Liver (tissue), 9 donors: ENCODE results near the gene HYOU1. TPM values are rescaled to one million over a fixed set of nuclear protein-coding genes. Genes with fewer than 3 reads are reported as not detected.

Experiments used
- DNase-seq: peaks from one replicate; pipeline ENCODE4 v3.0.0-alpha.2; 2017; ENCODE audit warnings: low spot score
- H3K27ac ChIP-seq, 2 donors: one replicate each; pipeline ENCODE4 v1.7.0; 2013; ENCODE audit warnings: inconsistent platforms in 2 of 2, low read length in 2 of 2, control low read depth in 1 of 2, low read depth in 1 of 2, mild to moderate bottlenecking in 1 of 2
- H3K27me3 ChIP-seq, 4 donors: one replicate each; pipeline versions ENCODE4 v1.6.1 to v1.7.0; 2013; ENCODE audit warnings: low read length in 3 of 4, inconsistent platforms in 1 of 4, mild to moderate bottlenecking in 1 of 4, moderate library complexity in 1 of 4; ENCODE audit not compliant: control insufficient read depth in 4 of 4, insufficient read depth in 4 of 4
- H3K36me3 ChIP-seq, 4 donors: one replicate each; pipeline versions ENCODE4 v1.6.1 to v1.7.0; 2013; ENCODE audit warnings: low read length in 3 of 4, mild to moderate bottlenecking in 3 of 4, low read depth in 1 of 4, moderate library complexity in 1 of 4; ENCODE audit not compliant: control insufficient read depth in 4 of 4, insufficient read depth in 3 of 4
- H3K4me1 ChIP-seq, 4 donors: one replicate each; pipeline versions ENCODE4 v1.6.1 to v1.7.0; 2013; ENCODE audit warnings: low read length in 3 of 4, mild to moderate bottlenecking in 3 of 4, moderate library complexity in 1 of 4; ENCODE audit not compliant: control insufficient read depth in 4 of 4, insufficient read depth in 4 of 4
- H3K4me3 ChIP-seq, 3 donors: one replicate each; pipeline versions ENCODE4 v1.6.1 to v1.7.0; 2013; ENCODE audit warnings: low read length in 3 of 3, control low read depth in 1 of 3, low read depth in 1 of 3, mild to moderate bottlenecking in 1 of 3
- H3K9ac ChIP-seq, 2 donors: one replicate each; pipeline ENCODE4 v1.7.0; 2013; ENCODE audit warnings: low read length in 2 of 2, mild to moderate bottlenecking in 2 of 2, moderate library complexity in 2 of 2, control low read depth in 1 of 2, low read depth in 1 of 2
- H3K9me3 ChIP-seq, 4 donors: one replicate each; pipeline versions ENCODE4 v1.6.1 to v1.7.0; 2013; ENCODE audit warnings: low read length in 3 of 4; ENCODE audit not compliant: control insufficient read depth in 4 of 4
- CTCF ChIP-seq: fragments of 150-350 bp; IDR thresholded peaks from 2 replicates; pipeline ENCODE4 v1.5.1; 2017; ENCODE audit warnings: improper control_type of control experiment, low read depth, low read length; ENCODE audit not compliant: missing input control
- FOXA1 ChIP-seq: IDR thresholded peaks from 2 replicates; pipeline ENCODE4 v1.6.1; 2016; ENCODE audit warnings: antibody characterized with exemption
- GABPA ChIP-seq, 2 donors: IDR thresholded peaks in 1 of 2; conservative IDR thresholded peaks in 1 of 2; 2 replicates each; pipeline ENCODE4 v1.6.1; 2016; ENCODE audit warnings: antibody characterized with exemption in 2 of 2, mild to moderate bottlenecking in 1 of 2, moderate library complexity in 1 of 2
- HNF4A ChIP-seq, 2 donors: conservative IDR thresholded peaks; 2 replicates each; pipeline ENCODE4 v1.6.1; 2016; ENCODE audit warnings: antibody characterized with exemption in 2 of 2, mild to moderate bottlenecking in 2 of 2
- HNF4G ChIP-seq: IDR thresholded peaks from 2 replicates; pipeline ENCODE4 v1.6.1; 2016; ENCODE audit warnings: antibody characterized with exemption
- JUND ChIP-seq, 2 donors: IDR thresholded peaks; 2 replicates each; pipeline ENCODE4 v1.6.1; 2016; ENCODE audit warnings: antibody characterized with exemption in 2 of 2
- RAD21 ChIP-seq, 2 donors: IDR thresholded peaks; 2 replicates each; pipeline ENCODE4 v1.6.1; 2016; ENCODE audit warnings: antibody characterized with exemption in 2 of 2, mild to moderate bottlenecking in 2 of 2
- RXRA ChIP-seq, 2 donors: IDR thresholded peaks; 2 replicates each; pipeline ENCODE4 v1.6.1; 2017 to 2018; ENCODE audit warnings: antibody characterized with exemption in 2 of 2, mild to moderate bottlenecking in 1 of 2
- SP1 ChIP-seq: IDR thresholded peaks from 2 replicates; pipeline ENCODE4 v1.6.1; 2018; ENCODE audit warnings: antibody characterized with exemption, mild to moderate bottlenecking
- YY1 ChIP-seq: IDR thresholded peaks from 2 replicates; pipeline ENCODE4 v1.6.1; 2016; ENCODE audit warnings: antibody characterized with exemption, mild to moderate bottlenecking
- ZBTB33 ChIP-seq: IDR thresholded peaks from 2 replicates; pipeline ENCODE4 v1.6.1; 2016; ENCODE audit warnings: antibody characterized with exemption
- WGBS: extraction: QIAGEN DNeasy Blood & Tissue Kit; methylation state at CpG from one replicate; pipeline ENCODE4 v1.1.7; 2013; 5-methylcytosine and 5-hydroxymethylcytosine counted together
- polyA plus RNA-seq, 2 donors: library from polyadenylated mRNA; stranded (reverse) in 1 of 2; unstranded in 1 of 2; fragments of 200-250 nt in 1 of 2; fragments of >200 nt in 1 of 2; fragmentation: Nextera tagmentation in 1 of 2; extraction: Ambion mirVana in 1 of 2; gene quantifications; one replicate each; pipeline versions ENCODE4 v1.2.1 to v1.2.3, GENCODE V29; 2013 to 2015
- total RNA-seq, 2 donors: library from RNA; depleted of rRNA; stranded (reverse); fragments of >200 nt; gene quantifications; one replicate each; pipeline ENCODE4 v1.2.3, GENCODE V29; 2014
- TF ChIP-seq, protein P1 (sequence below): IDR thresholded peaks from 2 replicates; pipeline ENCODE4 v1.6.1; 2016; ENCODE audit warnings: antibody characterized with exemption
- TF ChIP-seq, protein P2 (sequence below): IDR thresholded peaks from 2 replicates; pipeline ENCODE4 v1.6.1; 2016; ENCODE audit warnings: antibody characterized with exemption
- TF ChIP-seq, protein P3 (sequence below): IDR thresholded peaks from 2 replicates; pipeline ENCODE4 v1.6.1; 2016; ENCODE audit warnings: antibody characterized with exemption, mild to moderate bottlenecking
- donor health status: healthy.
- donor health status: healthy.
- donor health status: healthy.
- donor health status: healthy.
- donor health status: healthy.

The HYOU1 gene
- total and polyA plus RNA-seq, 4 donors, result 41.6 to 270 (median 119) TPM

DNA sequence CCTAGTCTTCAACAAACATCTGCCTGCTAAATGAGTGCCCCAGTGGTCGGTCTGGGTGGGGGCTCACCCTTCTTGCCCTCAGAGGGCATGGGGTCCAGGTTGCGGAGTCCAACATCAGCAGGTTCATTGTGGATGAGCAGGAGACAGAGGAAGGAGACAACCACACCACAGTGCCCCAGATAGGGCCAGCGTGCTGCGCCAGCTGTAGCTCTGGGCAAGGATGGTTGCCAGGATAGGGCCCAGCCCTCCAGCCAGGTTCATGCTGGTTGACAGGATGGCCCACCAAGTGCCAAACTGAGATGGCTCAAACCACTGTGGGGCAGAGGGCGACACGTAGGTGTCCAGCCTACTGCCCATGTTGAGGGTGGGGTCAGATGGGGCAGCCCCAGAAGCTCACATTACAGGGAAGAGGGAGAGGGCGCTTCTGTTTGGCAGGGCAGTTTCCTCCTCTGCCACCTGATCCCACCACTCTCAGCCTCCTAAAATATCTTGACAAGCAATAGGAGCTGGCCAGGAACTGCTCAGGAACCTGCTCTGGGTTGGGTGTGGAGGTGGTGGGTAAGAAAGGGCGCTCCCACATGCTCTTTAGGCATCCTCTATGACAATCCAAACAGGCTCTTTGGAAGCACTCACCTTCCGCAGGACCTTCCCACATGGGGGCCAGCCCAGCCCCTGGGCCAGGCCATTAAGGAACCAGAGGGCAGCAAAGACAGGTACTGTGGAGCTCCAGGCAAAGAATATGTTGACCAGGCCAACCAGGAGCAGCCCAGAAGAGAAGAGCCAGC, 29.3 kb downstream of the HYOU1 start:
- Histone ChIP-seq H3K4me3 (peak overlapping the region; percentile 71 to 86 (median 85)), H3K27ac (peak overlapping the region; percentile 92 to 97), H3K4me1 (peaks cover 14 to 68% (median 51%) of the 10 kb centered on the region in 4 donors)

More for the DNA sequence above, 29.3 kb downstream of the HYOU1 start:
- no peak for DNase-seq
- no peaks in the 10 kb centered on the region for H3K9me3 ChIP-seq
- H3K27me3 ChIP-seq, result no peaks in the 10 kb centered on the region
- H3K36me3 ChIP-seq, result peaks cover 5 to 17% (median 15%) of the 10 kb centered on the region in 4 donors
- H3K9ac ChIP-seq, result peak overlapping the region; percentile 23 to 73
- TF ChIP-seq RAD21 (IDR thresholded peaks at IDR 0.05), result no peak
- no peak for TF ChIP-seq HNF4G
- TF ChIP-seq JUND (IDR thresholded peaks at IDR 0.05), result no peak
- TF ChIP-seq, protein P1, sequence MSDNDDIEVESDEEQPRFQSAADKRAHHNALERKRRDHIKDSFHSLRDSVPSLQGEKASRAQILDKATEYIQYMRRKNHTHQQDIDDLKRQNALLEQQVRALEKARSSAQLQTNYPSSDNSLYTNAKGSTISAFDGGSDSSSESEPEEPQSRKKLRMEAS, result no peak
- TF ChIP-seq ZBTB33, result no peak
- TF ChIP-seq, protein P2, sequence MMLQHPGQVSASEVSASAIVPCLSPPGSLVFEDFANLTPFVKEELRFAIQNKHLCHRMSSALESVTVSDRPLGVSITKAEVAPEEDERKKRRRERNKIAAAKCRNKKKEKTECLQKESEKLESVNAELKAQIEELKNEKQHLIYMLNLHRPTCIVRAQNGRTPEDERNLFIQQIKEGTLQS, result no peak
- no peak for TF ChIP-seq CTCF
- TF ChIP-seq YY1, result no peak
- TF ChIP-seq HNF4A (conservative IDR thresholded peaks at IDR 0.05), result no peak
- no peak for TF ChIP-seq FOXA1
- no peak for TF ChIP-seq GABPA (IDR thresholded peaks at IDR 0.05 in 1 of 2, conservative IDR thresholded peaks at IDR 0.05 in 1 of 2)
- TF ChIP-seq, protein P3, sequence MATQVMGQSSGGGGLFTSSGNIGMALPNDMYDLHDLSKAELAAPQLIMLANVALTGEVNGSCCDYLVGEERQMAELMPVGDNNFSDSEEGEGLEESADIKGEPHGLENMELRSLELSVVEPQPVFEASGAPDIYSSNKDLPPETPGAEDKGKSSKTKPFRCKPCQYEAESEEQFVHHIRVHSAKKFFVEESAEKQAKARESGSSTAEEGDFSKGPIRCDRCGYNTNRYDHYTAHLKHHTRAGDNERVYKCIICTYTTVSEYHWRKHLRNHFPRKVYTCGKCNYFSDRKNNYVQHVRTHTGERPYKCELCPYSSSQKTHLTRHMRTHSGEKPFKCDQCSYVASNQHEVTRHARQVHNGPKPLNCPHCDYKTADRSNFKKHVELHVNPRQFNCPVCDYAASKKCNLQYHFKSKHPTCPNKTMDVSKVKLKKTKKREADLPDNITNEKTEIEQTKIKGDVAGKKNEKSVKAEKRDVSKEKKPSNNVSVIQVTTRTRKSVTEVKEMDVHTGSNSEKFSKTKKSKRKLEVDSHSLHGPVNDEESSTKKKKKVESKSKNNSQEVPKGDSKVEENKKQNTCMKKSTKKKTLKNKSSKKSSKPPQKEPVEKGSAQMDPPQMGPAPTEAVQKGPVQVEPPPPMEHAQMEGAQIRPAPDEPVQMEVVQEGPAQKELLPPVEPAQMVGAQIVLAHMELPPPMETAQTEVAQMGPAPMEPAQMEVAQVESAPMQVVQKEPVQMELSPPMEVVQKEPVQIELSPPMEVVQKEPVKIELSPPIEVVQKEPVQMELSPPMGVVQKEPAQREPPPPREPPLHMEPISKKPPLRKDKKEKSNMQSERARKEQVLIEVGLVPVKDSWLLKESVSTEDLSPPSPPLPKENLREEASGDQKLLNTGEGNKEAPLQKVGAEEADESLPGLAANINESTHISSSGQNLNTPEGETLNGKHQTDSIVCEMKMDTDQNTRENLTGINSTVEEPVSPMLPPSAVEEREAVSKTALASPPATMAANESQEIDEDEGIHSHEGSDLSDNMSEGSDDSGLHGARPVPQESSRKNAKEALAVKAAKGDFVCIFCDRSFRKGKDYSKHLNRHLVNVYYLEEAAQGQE, result no peak
- TF ChIP-seq RXRA (IDR thresholded peaks at IDR 0.05), result no peak
- no peak for TF ChIP-seq SP1
- WGBS, result 40% methylated on average over 9 of the region's 9 CpGs
